Ectodermal cell (in vitro differentiated cells): ENCODE measurements around the gene TSHZ2.
"Not testable (repeated sequence)": the region's sequence is repeated elsewhere in the genome, so short reads cannot be mapped to it uniquely, and the experiment has no call there.

Experiments
- H3K27ac ChIP-seq: 2 replicates; pipeline ENCODE4 v1.7.0; 2013; ENCODE audit warnings: mild to moderate bottlenecking, low read depth, low read length; ENCODE audit not compliant: insufficient read depth, poor library complexity, severe bottlenecking
- H3K27me3 ChIP-seq: 2 replicates; pipeline ENCODE4 v1.7.0; 2013; ENCODE audit warnings: mild to moderate bottlenecking, low read length; ENCODE audit not compliant: insufficient read depth, control insufficient read depth, poor library complexity, severe bottlenecking
- H3K36me3 ChIP-seq: one replicate; pipeline ENCODE4 v1.7.0; 2013; ENCODE audit warnings: low read length; ENCODE audit not compliant: control insufficient read depth, insufficient read depth
- H3K4me1 ChIP-seq: one replicate; pipeline ENCODE4 v1.7.0; 2013; ENCODE audit warnings: low read length; ENCODE audit not compliant: control insufficient read depth, insufficient read depth
- H3K4me3 ChIP-seq: 2 replicates; pipeline ENCODE4 v1.7.0; 2013; ENCODE audit warnings: low read depth, low read length, control low read depth; ENCODE audit not compliant: insufficient read depth
- H3K9me3 ChIP-seq: 2 replicates; pipeline ENCODE4 v1.7.0; 2013; ENCODE audit warnings: mild to moderate bottlenecking, low read length, moderate library complexity; ENCODE audit not compliant: control insufficient read depth
- WGBS, 2 experiments: methylation state at CpG; one replicate each; pipeline ENCODE4 v1.1.7; 2013; ENCODE audit warnings: missing lambda C conversion rate in 2 of 2; 5-methylcytosine and 5-hydroxymethylcytosine counted together

Gene TSHZ2

DNA sequence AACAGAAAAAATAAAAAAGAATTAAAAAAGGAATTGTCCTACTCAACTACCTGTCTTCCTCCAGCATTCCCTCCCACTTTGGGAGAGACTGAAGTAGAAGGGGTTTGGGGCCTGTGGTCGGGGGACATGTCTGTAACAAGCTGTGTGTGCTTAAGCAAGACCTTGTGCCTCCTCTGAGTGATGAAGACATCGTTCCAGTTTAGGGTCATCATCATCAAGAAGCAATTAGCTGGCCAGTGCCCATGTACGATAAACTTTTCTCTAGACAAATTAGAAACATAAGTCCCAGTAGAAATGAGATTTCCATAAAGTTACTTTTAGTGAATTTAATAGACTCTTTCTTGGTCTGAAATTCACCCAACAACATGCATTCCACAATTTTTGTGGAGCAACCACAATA lies 348.5 kb downstream of the TSHZ2 start:
- Histone ChIP-seq H3K36me3 (no peaks in the 10 kb centered on the region), H3K4me3 (no peak overlapping the region), H3K27me3 (no peaks in the 10 kb centered on the region), H3K4me1 (peaks cover 19% of the 10 kb centered on the region), H3K27ac (no peak overlapping the region), H3K9me3 (no peaks in the 10 kb centered on the region)
- WGBS, 2 experiments, result 87 to 89% methylated on average over 3 of the region's 3 CpGs

DNA sequence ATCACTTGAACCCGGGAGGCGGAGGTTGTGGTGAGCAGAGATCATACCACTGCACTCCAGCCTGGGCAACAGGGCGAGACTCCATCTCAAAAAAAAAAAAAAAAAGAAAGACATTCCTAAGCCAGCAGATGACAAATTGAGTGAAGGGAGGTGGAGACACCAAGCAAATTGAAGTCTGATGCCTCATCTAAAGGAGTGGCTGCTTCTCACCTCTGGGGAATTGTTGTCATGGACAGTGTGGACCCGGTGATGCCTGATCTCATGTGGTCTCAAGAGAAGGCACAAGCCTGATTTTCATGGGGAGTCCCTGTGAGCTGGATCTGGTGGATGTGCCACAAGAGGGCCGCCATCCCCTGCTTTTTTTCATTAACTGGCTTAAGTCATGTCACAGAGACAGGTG lies 349.4 kb downstream of the TSHZ2 start:
- Histone ChIP-seq H3K27me3 (no peaks in the 10 kb centered on the region), H3K4me3 (no peak overlapping the region), H3K9me3 (no peaks in the 10 kb centered on the region), H3K36me3 (no peaks in the 10 kb centered on the region), H3K4me1 (peaks cover 10% of the 10 kb centered on the region), H3K27ac (no peak overlapping the region)
- 95 to 97% methylated on average over 3 to 4 of the region's 5 CpGs for WGBS, 2 experiments

DNA sequence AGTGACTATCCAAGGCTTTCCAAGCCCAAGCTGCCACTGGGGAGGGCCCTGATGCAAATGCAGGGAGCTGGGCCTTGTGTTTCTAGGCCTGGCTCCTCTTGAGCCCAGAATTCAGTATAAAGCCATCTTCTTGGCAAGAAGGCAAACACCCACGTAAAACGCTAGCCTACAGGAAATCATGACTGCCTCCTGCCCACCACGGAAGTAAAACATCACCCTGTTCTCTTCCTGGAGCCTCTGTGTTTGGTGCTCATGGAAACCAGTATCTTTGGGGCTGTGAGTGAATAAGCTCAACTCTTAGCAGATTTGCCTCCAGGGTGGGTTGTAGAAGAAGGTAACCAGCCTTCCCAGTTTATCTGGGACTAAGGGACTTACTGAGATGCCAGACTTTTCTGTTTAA lies 350.5 kb downstream of the TSHZ2 start:
- no peaks in the 10 kb centered on the region for H3K36me3 ChIP-seq
- H3K27me3 ChIP-seq, result no peaks in the 10 kb centered on the region
- no peaks in the 10 kb centered on the region for H3K9me3 ChIP-seq
- no peak overlapping the region for H3K27ac ChIP-seq
- H3K4me1 ChIP-seq, result no peaks in the 10 kb centered on the region
- 93 to 97% methylated on average over 3 of the region's 3 CpGs for WGBS, 2 experiments
- no peak overlapping the region for H3K4me3 ChIP-seq

DNA sequence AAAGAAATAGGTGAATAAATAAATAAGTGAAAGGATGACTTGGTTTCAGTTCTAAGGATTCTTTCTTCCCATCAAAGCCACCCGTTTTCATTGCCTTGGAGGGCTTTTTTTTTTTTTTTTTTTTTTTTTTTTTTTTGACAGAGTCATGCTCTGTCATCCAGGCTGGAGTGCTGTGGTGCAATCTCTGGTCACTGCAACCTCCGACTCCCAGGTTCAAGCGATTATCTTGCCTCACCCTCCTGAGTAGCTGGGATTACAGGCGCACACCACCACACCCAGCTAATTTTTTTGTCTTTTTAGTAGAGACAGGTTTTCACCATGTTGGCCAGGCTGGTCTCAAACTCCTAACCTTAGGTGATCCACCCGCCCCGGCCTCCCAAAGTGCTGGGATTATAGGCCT lies 351.3 kb downstream of the TSHZ2 start:
- H3K9me3 ChIP-seq, H3K4me3 ChIP-seq, H3K27me3 ChIP-seq, H3K36me3 ChIP-seq, H3K27ac ChIP-seq, H3K4me1 ChIP-seq: not testable (repeated sequence)
- 93 to 96% methylated on average over 5 to 6 of the region's 6 CpGs for WGBS, 2 experiments

DNA sequence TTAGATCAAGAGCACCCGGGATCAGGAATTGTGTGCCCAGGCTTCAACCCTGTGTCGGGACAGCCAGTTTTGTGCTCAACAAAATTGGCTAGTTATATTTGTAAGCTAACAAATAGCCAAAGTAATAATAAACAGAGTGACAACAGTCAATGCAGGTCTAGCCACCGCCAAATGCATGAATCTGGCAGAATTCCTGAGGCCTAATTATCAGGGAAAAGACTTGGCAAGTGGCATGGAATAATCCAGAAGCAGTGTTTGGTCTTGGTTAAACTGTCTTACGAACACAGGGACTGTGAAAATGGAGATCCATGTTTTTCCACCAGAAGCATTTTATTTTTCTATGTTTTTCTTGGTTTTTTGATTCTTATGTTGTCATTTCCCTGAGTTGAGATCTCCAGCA lies 352.7 kb downstream of the TSHZ2 start:
- Histone ChIP-seq H3K4me1 (no peaks in the 10 kb centered on the region), H3K27ac (no peak overlapping the region), H3K36me3 (no peaks in the 10 kb centered on the region), H3K4me3 (no peak overlapping the region), H3K27me3 (no peaks in the 10 kb centered on the region), H3K9me3 (no peaks in the 10 kb centered on the region)
- 89 to 99% methylated on average over 3 to 4 of the region's 4 CpGs for WGBS, 2 experiments

DNA sequence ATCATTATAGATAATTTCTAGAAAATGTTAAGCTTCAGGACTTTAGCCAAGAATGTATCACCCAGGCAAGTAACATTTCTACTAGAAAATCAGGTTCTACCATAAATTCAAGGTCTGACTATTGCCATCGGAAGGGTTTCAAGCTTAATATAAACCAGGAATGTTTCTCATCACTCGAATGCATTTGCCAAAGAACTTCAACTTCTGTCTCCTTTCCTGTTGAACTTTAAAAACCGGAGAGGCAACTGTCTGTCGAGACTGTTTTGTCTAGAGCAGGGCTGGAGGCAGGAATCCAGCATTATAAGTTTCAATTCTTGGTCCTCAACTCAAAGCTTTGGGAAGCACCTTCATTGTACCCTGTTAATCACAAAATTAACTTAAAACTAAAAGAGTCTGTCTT lies 356.8 kb downstream of the TSHZ2 start:
- WGBS, 2 experiments, result 90 to 94% methylated on average over 4 of the region's 4 CpGs
- H3K4me1 ChIP-seq, result no peaks in the 10 kb centered on the region
- no peak overlapping the region for H3K4me3 ChIP-seq
- no peaks in the 10 kb centered on the region for H3K36me3 ChIP-seq
- no peak overlapping the region for H3K27ac ChIP-seq
- no peaks in the 10 kb centered on the region for H3K27me3 ChIP-seq
- H3K9me3 ChIP-seq, result no peaks in the 10 kb centered on the region

DNA sequence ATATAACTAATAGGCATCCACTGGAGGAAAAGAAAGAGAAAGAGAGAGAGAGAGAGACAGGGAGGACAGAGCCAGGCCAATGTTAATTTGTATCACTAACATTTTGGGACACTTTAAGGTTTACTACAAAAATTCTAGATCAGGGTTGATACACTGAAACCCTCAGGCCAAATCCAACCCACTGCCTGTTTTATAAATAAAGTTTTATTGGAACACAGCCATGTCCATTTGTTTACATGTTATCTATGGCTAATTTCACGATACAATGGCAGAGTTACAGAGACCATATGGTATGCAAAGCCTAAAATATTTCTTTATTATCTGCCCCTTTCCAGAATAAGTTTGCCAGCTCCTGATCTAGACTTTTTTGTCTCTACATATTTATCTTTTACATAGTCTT lies 357.6 kb downstream of the TSHZ2 start:
- Histone ChIP-seq H3K4me3 (no peak overlapping the region), H3K4me1 (no peaks in the 10 kb centered on the region), H3K27me3 (no peaks in the 10 kb centered on the region), H3K36me3 (no peaks in the 10 kb centered on the region), H3K9me3 (no peaks in the 10 kb centered on the region), H3K27ac (no peak overlapping the region)
- WGBS, 2 experiments, result 98 to 100% methylated on average over 1 of the region's 1 CpG

DNA sequence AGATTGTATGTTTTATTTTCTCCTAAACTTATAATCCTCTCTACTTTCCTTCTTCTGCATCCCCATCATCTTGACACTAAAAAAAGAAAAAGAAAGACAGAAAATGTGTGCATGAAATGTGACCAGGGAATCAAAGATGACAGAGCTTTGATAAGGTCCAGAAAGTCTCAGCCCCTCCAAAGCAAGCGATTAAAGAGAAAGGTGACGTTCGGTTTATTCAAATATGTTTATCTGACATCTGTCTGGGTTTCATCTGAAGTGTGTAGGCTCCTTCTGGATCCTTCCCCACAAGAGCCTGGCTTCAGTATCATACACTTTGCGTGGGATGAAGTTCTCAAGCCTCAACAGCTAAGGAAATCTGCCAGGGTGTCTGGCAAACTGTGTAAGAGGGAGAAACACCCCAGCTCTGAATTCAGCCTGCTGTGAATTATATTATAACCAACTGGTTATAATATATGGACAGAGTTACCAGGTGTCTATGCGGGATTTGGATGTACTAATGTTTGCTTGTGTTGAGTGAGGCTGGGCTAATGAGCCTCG lies 358.5 kb downstream of the TSHZ2 start:
- H3K27me3 ChIP-seq, result no peaks in the 10 kb centered on the region
- H3K27ac ChIP-seq, result no peak overlapping the region
- no peak overlapping the region for H3K4me3 ChIP-seq
- WGBS, 2 experiments, result 95% methylated on average over 6 of the region's 6 CpGs
- no peaks in the 10 kb centered on the region for H3K9me3 ChIP-seq
- H3K36me3 ChIP-seq, result no peaks in the 10 kb centered on the region
- no peaks in the 10 kb centered on the region for H3K4me1 ChIP-seq

DNA sequence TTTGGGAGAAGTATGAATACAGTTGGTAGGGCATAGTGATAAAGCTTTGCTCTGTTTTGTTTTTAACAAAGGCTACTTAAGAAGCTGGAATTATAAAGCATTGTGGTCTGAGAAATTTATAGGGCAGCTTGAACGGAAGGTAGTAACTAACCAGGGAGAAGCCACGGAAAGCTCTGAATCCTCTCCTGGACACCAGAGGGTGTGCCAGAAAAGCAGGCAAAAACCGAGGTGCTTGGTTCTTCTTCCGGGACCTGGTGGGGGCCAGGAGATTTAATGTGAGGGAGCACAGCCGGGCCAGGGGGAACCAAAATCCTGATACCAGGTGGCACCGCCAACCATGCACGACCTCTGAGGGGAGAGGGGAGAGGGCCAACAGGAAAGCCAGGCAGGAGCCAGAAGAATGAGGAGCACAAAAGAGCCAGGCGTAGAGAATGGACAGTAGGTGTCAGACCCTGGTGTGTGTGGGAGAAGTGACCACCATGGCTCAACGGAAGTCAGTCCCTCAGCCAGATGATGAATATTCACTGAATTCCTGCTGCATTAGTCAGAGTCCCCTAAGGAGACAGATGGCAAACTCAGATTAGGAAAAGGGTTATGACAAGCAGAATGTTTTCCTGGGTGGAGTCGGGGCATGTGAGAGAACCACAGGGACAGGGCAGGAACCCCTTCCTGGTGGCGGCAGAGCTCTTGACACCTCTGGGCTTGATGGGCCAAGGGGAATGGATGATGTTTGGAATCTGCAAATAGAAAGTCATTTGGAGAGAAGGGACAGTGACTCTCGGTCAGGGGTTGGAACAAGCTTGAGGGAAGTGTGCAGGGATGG lies 359.2 kb downstream of the TSHZ2 start:
- Histone ChIP-seq H3K4me1 (no peaks in the 10 kb centered on the region), H3K36me3 (no peaks in the 10 kb centered on the region), H3K27ac (no peak overlapping the region), H3K9me3 (no peaks in the 10 kb centered on the region), H3K4me3 (no peak overlapping the region), H3K27me3 (no peaks in the 10 kb centered on the region)
- WGBS, 2 experiments, result 86 to 87% methylated on average over 12 of the region's 12 CpGs

DNA sequence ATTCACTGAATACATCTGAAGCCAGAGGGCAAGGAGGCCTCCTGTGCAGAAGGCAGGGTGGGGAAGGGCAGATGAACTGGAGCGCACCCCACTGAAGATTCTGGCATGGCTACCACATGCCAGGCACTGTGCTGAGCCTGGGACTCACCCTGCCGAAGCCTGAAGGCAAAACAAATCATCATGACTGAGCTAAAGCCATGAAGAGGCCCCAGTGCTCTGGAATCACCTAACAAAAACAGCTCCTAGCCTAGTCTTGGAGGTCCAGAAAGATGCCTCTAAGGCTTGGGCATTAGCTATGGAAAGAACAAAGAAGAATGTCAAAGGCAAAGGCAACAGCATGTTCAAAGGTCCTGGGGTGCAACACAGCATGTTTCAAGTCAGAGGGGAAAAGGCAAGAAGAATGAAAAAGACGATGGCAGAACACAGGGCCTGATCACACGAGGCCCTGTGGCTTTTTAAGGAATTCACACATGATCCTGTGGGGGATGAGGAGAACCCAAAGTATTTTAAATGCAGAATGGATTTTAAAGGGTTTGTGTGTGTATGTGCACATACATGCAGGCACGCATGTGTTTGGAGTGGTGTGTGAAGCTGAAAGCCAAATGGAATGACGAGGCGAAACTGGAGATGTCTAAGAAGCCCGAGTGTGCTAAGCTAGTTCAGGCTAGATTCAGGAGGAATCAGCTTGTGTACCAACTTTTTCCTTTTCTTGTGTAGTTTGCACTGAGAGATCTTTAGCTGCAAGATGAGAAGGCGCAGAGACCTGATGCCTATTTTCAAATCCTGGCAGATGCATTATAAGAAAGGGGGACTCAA lies 360.1 kb downstream of the TSHZ2 start:
- 93 to 95% methylated on average over 9 of the region's 9 CpGs for WGBS, 2 experiments
- no peaks in the 10 kb centered on the region for H3K27me3 ChIP-seq
- no peaks in the 10 kb centered on the region for H3K4me1 ChIP-seq
- no peaks in the 10 kb centered on the region for H3K9me3 ChIP-seq
- H3K36me3 ChIP-seq, result no peaks in the 10 kb centered on the region
- no peak overlapping the region for H3K27ac ChIP-seq
- no peak overlapping the region for H3K4me3 ChIP-seq
